ENCODE results near the gene GNG8.

GRCh38 chr19:46610413-46610775, 25.6 kb downstream of the GNG8 start:
- no peak for TF ChIP-seq CTCF (IDR thresholded peaks at IDR 0.05; ENCODE audit: poor library complexity, severe bottlenecking)
- no peak for TF ChIP-seq EZH2 (IDR thresholded peaks at IDR 0.05; ENCODE audit: borderline replicate concordance, insufficient read depth, low read length, poor library complexity, severe bottlenecking)
- TF ChIP-seq POLR2AphosphoS5 (IDR thresholded peaks at IDR 0.05) = no peak
- no peak for TF ChIP-seq RAD21 (conservative IDR thresholded peaks at IDR 0.05)
- TF ChIP-seq EP300 (conservative IDR thresholded peaks at IDR 0.05; ENCODE audit: poor library complexity, severe bottlenecking) = no peak
- TF ChIP-seq, protein P1, sequence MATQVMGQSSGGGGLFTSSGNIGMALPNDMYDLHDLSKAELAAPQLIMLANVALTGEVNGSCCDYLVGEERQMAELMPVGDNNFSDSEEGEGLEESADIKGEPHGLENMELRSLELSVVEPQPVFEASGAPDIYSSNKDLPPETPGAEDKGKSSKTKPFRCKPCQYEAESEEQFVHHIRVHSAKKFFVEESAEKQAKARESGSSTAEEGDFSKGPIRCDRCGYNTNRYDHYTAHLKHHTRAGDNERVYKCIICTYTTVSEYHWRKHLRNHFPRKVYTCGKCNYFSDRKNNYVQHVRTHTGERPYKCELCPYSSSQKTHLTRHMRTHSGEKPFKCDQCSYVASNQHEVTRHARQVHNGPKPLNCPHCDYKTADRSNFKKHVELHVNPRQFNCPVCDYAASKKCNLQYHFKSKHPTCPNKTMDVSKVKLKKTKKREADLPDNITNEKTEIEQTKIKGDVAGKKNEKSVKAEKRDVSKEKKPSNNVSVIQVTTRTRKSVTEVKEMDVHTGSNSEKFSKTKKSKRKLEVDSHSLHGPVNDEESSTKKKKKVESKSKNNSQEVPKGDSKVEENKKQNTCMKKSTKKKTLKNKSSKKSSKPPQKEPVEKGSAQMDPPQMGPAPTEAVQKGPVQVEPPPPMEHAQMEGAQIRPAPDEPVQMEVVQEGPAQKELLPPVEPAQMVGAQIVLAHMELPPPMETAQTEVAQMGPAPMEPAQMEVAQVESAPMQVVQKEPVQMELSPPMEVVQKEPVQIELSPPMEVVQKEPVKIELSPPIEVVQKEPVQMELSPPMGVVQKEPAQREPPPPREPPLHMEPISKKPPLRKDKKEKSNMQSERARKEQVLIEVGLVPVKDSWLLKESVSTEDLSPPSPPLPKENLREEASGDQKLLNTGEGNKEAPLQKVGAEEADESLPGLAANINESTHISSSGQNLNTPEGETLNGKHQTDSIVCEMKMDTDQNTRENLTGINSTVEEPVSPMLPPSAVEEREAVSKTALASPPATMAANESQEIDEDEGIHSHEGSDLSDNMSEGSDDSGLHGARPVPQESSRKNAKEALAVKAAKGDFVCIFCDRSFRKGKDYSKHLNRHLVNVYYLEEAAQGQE (IDR thresholded peaks at IDR 0.05; ENCODE audit: borderline replicate concordance) = no peak
